Tibial artery (tissue), 4 donors: ENCODE measurements around the gene RALB.

Experiments used
- DNase-seq, 2 donors: peaks; one replicate each; pipeline ENCODE4 v3.0.0-alpha.2; 2019
- H3K27ac ChIP-seq, 2 donors: fragments of 200-600 bp; sonication (generic) in 1 of 2; 1 replicate in 1 of 2; 2 replicates in 1 of 2; pipeline ENCODE4 v1.5.1; 2018 to 2019; ENCODE audit warnings: mild to moderate bottlenecking in 1 of 2
- H3K27me3 ChIP-seq, 2 donors: fragments of 200-600 bp; sonication (generic) in 1 of 2; one replicate each; pipeline versions ENCODE4 v1.5.1 to v1.6.0; 2016 to 2019
- H3K36me3 ChIP-seq, 3 donors: fragments of 200-600 bp; sonication (generic) in 2 of 3; one replicate each; pipeline ENCODE4 v1.5.1; 2016 to 2019; ENCODE audit warnings: mild to moderate bottlenecking in 2 of 3
- H3K4me1 ChIP-seq, 4 donors: fragments of 200-600 bp; sonication (generic) in 2 of 4; 1 replicate in 3 of 4; 2 replicates in 1 of 4; pipeline ENCODE4 v1.5.1; 2016 to 2019
- H3K4me3 ChIP-seq, 2 donors: fragments of 200-600 bp; sonication (generic) in 1 of 2; 1 replicate in 1 of 2; 2 replicates in 1 of 2; pipeline ENCODE4 v1.5.1; 2018 to 2019; ENCODE audit warnings: mild to moderate bottlenecking in 2 of 2
- H3K9me3 ChIP-seq, 3 donors: fragments of 200-600 bp; sonication (generic) in 1 of 3; one replicate each; pipeline ENCODE4 v1.5.1; 2016 to 2019
- CTCF ChIP-seq, 2 experiments: fragments of 200-600 bp in 1 of 2; fragments of 450-650 bp in 1 of 2; IDR thresholded peaks; one replicate each; pipeline ENCODE4 v1.5.1; 2017 to 2019; ENCODE audit warnings: antibody characterized with exemption in 2 of 2, mild to moderate bottlenecking in 1 of 2, moderate library complexity in 1 of 2
- intact Hi-C: fragments of 100-400 bp; cut with DNase I; formaldehyde crosslinking; loops from one replicate; pipeline ENCODE4 v1.15.0; 2023; ENCODE audit warnings: low total_unique reads

The RALB gene

DNA sequence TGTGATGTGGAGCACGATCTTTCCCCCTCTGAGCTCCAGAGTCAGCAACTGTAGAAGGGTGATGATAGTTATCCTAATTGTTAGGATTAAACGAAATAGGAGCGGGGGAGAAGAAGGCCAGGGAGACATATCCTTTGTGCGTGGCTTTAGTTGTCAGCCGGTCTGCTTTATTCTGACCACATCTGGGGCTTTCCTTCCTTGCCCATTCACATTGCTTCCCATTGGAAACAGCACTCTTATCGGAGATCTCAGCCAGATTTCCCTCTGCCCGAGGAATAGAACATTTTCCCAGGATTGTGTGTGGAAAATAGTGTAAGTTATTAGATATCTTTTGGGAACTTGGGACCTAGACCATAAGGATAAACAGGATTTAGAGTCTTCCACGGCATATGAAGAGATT is 1.5 kb downstream of the RALB start:
- no peaks in the 10 kb centered on the region for H3K27me3 ChIP-seq
- H3K4me1 ChIP-seq, result peaks cover 0 to 24% (median 14%) of the 10 kb centered on the region in 4 donors
- no peak for DNase-seq
- H3K36me3 ChIP-seq, result no peaks in the 10 kb centered on the region
- no peak overlapping the region for H3K27ac ChIP-seq
- H3K4me3 ChIP-seq, result peak overlapping the region; percentile 80 to 86
- intact Hi-C loops, result no loop called here
- no peak for TF ChIP-seq CTCF (IDR thresholded peaks at IDR 0.05)
- no peaks in the 10 kb centered on the region for H3K9me3 ChIP-seq

- Histone ChIP-seq H3K27ac (no peak overlapping the region), H3K9me3 (no peaks in the 10 kb centered on the region), H3K27me3 (no peaks in the 10 kb centered on the region), H3K4me3 (no peak overlapping the region), H3K36me3 (no peaks in the 10 kb centered on the region), H3K4me1 (peaks cover 0 to 24% (median 14%) of the 10 kb centered on the region in 4 donors)
- TF ChIP-seq CTCF (IDR thresholded peaks at IDR 0.05), result no peak
- DNase-seq, result no peak
- intact Hi-C loops, result no loop called here
These were observed 2.4 kb downstream of the RALB start for GRCh38 chr2:120255071-120255470.

DNA sequence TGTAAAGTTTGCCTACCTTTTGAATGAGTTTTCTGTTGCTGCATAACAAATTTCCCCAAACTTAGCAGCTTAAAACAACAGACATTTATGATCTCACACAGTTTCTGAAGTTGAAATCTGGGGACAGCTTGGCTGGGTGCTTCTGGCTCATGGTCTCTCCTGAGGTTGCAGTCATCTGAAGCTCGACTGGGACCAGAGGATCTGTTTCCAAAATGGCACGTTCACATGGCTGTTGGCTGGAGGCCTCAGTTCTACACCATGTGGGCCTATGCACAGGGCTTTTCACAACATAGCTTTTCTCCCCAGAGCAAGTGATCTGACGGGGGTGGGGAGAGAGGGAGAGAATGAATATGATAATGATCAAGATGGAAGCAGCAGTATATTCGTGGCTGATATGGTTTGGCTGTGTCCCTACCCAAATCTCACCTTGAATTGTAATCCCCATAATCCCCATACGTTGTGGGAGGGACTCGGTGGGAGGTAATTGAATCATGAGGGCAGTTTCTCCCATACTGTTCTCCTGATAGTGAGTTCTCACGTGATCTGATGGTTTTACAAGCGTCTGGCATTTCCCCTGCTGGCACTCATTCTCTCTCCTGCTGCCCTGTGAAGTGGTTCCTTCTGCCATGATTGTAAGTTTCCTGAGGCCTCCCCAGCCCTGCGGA is 3.5 kb downstream of the RALB start:
- no peaks in the 10 kb centered on the region for H3K36me3 ChIP-seq
- no peak overlapping the region for H3K27ac ChIP-seq
- TF ChIP-seq CTCF (IDR thresholded peaks at IDR 0.05), result no peak
- no peak overlapping the region for H3K4me3 ChIP-seq
- intact Hi-C loops, result no loop called here
- peaks cover 0 to 24% (median 14%) of the 10 kb centered on the region in 4 donors for H3K4me1 ChIP-seq
- no peaks in the 10 kb centered on the region for H3K9me3 ChIP-seq
- no peak for DNase-seq
- no peaks in the 10 kb centered on the region for H3K27me3 ChIP-seq

- no peak for TF ChIP-seq CTCF (IDR thresholded peaks at IDR 0.05)
- no peak overlapping the region for H3K27ac ChIP-seq
- intact Hi-C loops, result no loop called here
- no peak for DNase-seq
- H3K4me1 ChIP-seq, result peaks cover 0 to 24% (median 14%) of the 10 kb centered on the region in 4 donors
- H3K9me3 ChIP-seq, result no peaks in the 10 kb centered on the region
- H3K36me3 ChIP-seq, result no peaks in the 10 kb centered on the region
- H3K27me3 ChIP-seq, result no peaks in the 10 kb centered on the region
- H3K4me3 ChIP-seq, result no peak overlapping the region
These were observed 4.0 kb downstream of the RALB start for GRCh38 chr2:120256651-120257000.

DNA sequence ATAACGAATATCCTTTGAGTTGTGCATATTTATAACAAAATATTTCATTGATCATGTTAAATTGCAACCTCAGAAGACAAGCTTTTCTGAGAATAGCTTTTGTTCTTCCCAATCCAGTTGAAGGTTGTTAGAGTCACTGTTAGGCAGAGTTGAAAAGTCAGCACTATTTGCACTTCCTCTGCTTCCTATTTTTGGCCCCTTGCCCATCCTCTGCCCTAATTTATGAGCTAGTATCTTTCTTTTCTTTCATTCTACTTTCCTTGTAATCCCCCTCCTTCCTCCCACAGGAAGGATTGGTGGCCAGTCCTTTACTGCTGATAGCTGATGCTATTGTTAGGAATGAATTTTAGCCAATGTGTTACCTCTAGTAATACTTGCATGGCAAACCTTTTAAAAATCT is 4.9 kb downstream of the RALB start:
- intact Hi-C loops, result no loop called here
- H3K27ac ChIP-seq, result no peak overlapping the region
- DNase-seq, result no peak

More for the DNA sequence above, 4.9 kb downstream of the RALB start:
- Histone ChIP-seq H3K27me3 (no peaks in the 10 kb centered on the region), H3K4me3 (no peak overlapping the region), H3K9me3 (no peaks in the 10 kb centered on the region), H3K4me1 (peaks cover 0 to 19% (median 11%) of the 10 kb centered on the region in 4 donors), H3K36me3 (no peaks in the 10 kb centered on the region)
- TF ChIP-seq CTCF (IDR thresholded peaks at IDR 0.05), result no peak
